Stimulated activated CD8-positive, alpha-beta memory T cell treated with anti-CD3 and anti-CD28 coated beads, Interleukin-15, amount 100 ng/mL, for 24 hours (primary cell): ENCODE results near the gene RAB11FIP2.

Experiments used
- DNase-seq: peaks from one replicate; pipeline ENCODE4 v3.0.0-alpha.2; 2020; ENCODE audit warnings: low read depth

RAB11FIP2 gene

GRCh38 chr10:117980755-117981702 is 65.7 kb downstream of the RAB11FIP2 start:
- DNase-seq, result no peak

- no peak for DNase-seq
Observed at GRCh38 chr10:117980216-117980615, 66.5 kb downstream of the RAB11FIP2 start.

DNA sequence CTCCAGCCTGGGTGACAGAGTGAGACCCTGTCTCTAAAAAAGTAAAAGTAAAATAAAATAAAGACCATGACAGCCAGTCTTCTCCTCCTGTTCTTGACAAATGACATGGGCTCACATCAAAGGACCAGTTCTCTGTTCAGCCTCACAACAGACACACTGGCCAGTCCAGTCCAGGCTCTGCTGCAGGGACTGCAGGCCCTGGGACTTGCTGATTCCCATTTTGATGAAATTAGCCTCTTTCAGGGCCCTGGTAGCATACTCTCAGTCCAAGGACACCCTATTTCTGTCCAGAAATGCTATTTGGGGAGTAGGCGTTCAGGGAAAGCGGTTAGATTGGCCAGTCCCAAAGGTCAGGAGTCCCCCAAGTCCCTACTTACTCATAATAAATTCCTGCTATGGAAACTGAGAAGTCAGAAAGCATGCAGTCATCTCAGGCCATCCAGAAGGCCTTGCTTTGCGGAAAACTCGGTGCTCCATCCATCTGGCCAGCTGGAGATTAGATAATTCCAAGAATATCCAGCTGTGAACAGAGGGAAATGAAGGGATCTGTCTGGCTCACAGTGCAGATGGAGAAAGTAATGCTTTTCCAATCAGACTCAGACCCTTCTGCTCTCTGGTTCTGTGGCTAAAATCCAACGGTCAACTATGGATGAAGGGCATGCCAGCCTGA is 74.4 kb downstream of the RAB11FIP2 start:
- DNase-seq, result no peak

DNA sequence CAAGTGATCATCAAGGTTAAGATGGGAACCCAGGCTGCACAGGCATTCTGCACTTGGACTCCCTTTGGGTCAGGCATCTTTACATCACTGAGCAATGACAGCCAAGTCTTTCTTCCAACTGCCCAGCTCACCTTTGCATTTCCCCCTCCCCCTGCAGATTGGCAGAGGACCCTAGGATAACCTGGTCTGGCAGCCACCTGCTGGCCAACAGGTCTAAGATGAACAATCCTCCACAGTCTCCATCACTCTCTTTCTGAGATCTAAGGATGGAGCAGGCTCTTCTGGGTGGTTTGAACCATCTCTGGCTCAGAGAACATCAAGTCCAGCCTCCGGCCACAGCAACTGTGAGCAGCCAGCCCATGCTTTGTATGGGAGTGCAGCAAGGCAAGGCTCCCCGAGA is 75.8 kb downstream of the RAB11FIP2 start:
- no peak for DNase-seq

- no peak for DNase-seq
Observed at GRCh38 chr10:117969592-117969991, 77.1 kb downstream of the RAB11FIP2 start.

DNA sequence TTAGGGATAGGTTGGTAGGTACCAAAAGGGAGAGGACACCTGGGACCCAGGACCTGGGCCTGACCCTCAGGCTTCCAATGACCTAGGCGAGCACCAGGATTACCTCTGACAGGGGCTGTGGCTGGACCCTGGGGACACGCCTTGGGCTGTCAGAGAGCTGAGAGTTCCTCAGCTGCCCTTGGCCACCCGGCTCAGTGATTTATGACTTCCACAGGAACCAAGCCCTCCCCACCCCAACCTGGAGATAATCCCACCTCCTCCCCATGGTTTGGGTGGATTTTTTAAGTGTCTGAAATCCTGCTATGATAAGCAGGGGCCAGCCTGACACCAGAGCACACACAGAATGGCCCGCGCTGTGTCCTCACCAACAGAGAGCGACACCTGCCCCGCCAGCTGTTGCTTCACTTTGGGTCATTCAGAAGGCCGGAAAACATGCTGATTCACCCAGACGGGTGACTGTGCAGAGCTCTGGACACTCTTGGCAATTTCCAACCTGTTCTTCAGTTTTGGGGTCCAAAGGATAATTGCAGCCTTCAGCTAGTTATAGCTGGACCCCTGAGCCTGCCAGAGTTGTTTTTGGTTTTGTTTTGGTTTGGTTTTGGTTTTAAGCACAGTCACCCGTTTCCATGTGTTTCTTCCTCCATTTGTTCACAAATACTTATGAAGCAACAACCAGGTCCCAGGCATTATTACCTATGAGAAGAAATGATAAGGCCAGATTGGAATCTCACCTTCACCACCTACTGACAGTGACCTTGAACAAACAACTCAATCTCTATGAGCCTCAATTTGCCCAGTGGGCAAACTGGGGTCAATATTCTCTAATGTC is 78.2 kb downstream of the RAB11FIP2 start:
- no peak for DNase-seq

- no peak for DNase-seq
Observed at GRCh38 chr10:117967149-117967650, 79.5 kb downstream of the RAB11FIP2 start.

DNA sequence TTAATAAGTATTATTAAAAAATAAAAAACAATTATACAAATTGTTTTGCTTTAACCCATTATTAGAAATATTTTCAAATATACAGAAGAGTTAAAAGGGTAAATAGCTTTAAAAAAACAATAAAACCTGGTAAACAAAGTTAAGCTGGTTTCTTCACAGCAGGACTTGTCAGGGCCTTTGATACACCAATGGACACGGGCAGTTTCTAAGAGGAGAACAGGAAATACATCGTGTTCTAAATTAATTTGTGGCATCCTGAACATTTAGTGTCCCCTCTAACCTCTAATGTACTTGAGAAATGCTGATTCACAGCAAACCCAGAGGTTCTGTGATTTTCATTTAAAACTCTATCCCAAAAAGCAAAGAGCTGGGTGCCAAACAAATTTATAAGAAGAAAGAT is 80.8 kb downstream of the RAB11FIP2 start:
- no peak for DNase-seq

DNA sequence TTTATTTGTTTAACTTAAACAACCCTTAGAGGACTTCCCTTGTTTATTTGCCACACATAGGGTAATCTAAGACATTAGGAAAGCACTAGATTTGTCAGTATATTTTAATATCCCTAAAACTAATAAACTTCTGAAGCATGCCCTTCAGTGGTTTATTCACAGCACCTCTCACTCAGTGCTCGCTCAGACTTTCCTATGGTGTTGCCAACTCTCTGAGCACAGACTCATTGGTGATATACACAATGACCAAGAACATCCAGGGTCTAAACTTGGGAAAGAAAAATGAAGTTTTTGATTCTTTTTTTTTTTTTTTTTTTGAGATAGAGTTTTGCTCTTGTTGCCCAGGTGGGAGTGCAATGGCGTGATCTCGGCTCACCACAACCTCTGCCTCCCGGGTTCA is 82.2 kb downstream of the RAB11FIP2 start:
- DNase-seq, result no peak

GRCh38 chr10:117960345-117960935 is 86.3 kb downstream of the RAB11FIP2 start:
- no peak for DNase-seq

DNA sequence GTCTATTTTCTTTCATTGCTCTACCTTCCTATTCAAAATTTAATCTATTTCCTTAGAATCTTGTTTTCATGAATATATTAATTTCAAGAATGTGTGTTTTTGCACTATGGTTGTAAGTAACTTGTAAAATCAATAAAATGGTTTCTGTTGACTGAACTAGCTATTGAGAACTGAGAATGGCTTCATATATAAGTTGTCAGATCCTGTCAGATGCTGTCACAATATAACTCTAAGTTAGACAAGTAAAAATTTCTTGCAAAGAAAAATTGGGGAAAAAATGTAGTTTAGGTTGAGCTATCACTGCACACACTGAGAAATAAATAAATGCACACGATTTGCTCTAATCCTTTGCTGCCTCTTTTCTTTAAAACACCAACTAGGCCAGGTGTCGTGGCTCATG is 89.8 kb downstream of the RAB11FIP2 start:
- no peak for DNase-seq

DNA sequence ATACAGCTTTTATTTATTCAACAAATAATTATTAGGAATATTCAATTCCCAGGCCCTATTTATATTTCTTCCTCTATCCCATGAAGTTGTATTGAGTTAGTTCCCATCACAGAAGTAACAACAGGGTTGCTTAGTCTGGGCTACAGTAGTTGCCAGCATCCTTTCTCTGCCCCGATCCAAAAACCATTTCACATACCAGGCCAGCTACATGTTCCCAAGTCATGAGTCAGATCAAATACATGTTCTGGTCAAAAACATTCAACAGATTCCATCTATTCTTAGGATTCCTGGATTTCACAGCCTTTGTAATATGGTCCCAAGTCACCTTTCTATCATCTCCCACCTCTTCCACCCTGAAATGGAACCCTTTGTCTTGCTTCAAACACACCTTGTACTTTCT is 91.6 kb downstream of the RAB11FIP2 start:
- no peak for DNase-seq
